SK-MEL-5 (cell line): ENCODE data around the gene POLR2I. TPM values are rescaled to one million over a fixed set of nuclear protein-coding genes. Genes with fewer than 3 reads are reported as not detected.

Experiments
- DNase-seq: peaks from one replicate; pipeline ENCODE4 v3.0.0-alpha.2; 2016; ENCODE audit warnings: low read depth, low spot score
- in situ Hi-C: cut with HindIII; loops from 2 replicates; pipeline ENCODE4 v1.10.0; 2016; ENCODE audit warnings: low sequenced_read_pairs, high pct_unique_total_duplicates, low pct_unique_long_range_greater_than_20kb
- total RNA-seq: library from RNA; depleted of rRNA; stranded (reverse); fragments of >200 nt; shearing (Covaris generic); gene quantifications from 2 replicates; pipeline ENCODE4 v1.2.3, GENCODE V29; 2014

Gene POLR2I
- total RNA-seq, 1 experiment from 2014 or later: 62.8 TPM

GRCh38 chr19:36110487-36111199 lies 4.0 kb downstream of the POLR2I start, which contains the start of gene OVOL3:
Gene OVOL3, plus strand, starts transcription at chr19:36111143. Its CDS starts 60 bp downstream, at chr19:36111203.
- no peak for DNase-seq
- in situ Hi-C loops: no loop called here

DNA sequence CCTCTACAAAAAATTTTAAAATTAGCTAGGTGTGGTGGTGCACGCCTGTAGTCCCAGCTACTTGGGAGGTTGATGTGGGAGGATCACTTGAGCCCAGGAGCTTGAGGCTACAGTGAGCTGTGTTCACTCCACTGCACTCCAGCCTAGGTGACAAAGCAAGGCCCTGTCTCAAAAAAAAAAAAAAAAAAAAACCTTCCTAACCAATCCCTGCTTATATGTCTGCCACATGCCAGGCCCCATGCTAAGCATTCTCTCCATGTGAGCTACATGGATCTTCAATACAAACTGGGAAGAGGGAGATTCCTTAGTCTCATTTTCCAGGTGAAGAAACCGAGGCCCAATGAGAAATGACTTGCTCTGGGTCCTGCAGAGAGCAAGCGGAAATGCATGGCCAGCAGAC lies 6.0 kb downstream of the POLR2I start:
- in situ Hi-C loops: no loop called here

DNA sequence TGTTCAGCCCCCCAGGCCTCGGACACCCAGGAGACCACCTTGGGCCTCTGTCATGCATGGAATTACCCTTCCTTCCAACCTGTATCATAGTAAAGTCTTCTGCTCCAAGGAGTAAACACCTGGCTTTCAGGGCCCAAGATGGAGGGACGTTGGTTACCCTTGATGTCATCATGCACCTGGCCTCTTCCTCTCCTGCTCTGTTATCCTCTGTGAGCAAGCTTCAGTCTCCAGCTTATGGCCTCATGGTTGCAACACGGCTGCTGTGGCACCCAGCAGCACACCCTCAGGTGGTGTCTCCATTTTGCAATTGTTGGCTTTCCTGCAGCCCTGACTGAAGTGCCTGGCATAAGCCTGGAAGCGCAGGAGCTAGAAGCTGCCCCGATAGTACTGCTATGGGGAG lies 7.7 kb downstream of the POLR2I start:
- in situ Hi-C loops: no loop called here

More for the DNA sequence above, 6.0 kb downstream of the POLR2I start:
- no peak for DNase-seq

DNA sequence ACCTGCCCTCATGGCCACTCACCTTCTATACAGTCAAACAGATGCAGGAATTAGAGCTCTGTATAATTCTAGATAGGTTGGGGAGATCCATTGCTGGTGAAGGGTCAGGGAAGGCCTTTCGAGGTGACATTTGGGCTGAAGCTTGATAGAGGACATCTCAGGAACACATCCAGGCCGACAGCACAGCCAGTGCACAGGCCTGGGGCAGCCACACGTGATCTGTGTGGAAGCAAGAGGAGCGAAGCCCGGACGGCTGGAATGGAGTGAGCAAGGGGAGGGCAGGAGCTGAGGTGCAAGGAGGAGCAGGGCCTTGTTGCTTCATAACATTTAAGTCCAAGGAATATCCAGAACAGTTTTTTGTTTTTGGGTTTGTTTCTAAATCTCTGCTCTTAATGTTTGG lies 8.2 kb downstream of the POLR2I start:
- in situ Hi-C loops: no loop called here

More for the DNA sequence above, 7.7 kb downstream of the POLR2I start:
- no peak for DNase-seq

DNA sequence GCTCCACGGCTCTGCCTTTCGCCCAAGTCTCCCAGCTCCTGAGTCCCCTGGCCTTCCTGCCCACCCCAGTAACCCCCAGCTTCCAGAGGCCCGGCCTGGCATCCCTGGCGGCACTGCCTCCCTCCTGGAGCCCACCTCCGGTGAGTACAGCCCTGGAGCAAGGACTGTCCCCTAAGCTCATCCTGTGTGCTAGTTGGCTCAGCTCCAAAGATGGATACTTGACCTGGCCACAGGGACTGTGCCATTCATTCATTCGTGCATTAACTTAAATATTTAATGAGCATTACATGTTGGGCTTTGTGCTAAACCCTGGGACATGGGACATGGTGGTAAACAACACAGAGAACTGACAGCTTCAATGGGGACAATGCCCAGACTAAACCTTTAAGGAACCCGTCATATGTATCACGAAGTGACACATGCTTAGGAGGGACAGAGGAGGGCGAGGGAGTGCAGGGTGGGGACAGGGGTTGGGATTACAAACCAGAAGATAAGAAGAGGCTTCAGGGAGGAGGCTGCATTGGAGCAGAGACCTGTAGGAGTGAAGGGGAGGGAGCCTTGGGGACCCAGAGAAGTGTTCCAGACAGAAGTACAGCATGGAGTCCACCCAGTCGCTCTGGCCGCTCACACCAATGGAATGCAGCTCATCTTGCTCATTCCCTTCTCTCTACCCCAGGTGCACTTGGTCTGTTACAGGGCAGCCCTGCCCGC lies 10.7 kb downstream of the POLR2I start:
- in situ Hi-C loops: no loop called here
- no peak for DNase-seq

More for the DNA sequence above, 8.2 kb downstream of the POLR2I start:
- DNase-seq: no peak

DNA sequence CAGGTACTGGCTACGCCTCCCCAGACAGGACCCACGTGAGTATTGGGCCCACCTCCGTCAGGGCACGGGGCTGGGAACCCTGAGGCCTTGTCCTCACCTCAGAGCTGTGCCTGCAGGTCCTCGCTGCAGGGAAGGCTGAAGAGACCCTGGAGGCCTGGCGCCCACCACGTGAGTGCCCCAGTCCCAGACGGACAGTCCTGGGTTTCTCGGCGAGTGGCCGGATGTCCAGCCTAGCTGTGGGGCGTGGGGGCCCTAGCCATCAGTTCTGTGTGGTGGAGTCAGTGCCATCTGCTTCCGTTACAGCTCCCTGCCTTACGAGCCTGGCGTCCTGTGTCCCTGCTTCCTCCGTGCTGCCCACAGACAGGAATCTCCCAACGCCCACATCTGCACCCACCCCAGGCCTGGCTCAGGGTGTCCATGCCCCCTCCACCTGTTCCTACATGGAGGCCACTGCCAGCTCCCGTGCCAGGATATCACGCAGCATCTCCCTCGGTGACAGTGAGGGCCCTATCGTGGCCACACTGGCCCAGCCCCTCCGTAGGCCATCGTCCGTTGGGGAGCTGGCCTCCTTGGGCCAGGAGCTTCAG lies 11.5 kb downstream of the POLR2I start:
- in situ Hi-C loops: no loop called here
- DNase-seq: no peak

GRCh38 chr19:36101550-36102327 lies 12.9 kb downstream of the POLR2I start:
- no peak for DNase-seq
- in situ Hi-C loops: no loop called here

DNA sequence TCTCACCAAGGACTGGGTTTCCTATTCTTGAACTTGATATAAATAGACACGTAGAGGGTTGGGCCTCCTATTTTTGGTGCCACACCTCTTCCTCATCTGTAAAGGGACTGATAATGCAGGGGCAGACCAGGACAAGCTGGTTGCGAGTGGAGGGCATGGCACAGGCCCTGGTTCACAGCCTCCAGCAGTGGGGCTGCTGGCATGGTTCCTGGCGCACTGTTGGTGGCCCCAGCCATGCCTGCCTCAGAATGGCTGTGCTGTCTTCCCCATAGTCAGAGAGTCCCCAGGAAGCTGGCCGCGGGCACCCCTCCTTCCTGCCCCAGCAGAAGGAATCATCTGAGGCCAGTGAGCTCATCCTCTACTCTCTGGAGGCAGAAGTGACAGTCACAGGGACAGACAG lies 14.2 kb downstream of the POLR2I start:
- in situ Hi-C loops: no loop called here
- no peak for DNase-seq

DNA sequence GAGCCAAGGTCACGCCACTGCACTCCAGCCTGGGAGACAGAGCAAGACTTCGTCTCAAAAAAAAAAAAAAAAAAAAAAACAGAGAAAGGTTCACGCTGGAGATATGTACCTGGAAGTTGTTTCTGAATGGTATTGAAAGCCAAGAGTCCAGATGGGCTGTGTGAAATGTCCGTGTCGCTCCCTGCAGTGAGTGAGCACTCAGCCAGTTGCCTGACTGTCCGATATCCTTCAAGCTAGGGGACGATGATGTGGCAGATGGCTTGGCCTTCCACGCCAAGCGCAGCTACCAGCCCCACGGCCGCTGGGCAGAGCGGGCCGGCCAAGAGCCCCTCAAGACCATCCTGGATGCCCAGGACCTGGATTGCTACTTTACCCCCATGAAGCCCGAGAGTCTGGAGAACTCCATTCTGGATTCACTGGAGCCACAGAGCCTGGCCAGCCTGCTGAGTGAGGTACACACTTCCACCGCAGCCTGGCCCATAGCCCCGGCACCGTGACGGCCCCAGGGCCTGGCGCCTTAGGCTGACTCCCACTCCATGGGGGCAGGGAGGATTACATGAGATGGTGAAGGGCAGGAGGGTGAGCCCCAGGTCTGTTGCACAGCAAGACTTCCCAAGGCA lies 15.4 kb downstream of the POLR2I start:
- DNase-seq: no peak
- in situ Hi-C loops: no loop called here

DNA sequence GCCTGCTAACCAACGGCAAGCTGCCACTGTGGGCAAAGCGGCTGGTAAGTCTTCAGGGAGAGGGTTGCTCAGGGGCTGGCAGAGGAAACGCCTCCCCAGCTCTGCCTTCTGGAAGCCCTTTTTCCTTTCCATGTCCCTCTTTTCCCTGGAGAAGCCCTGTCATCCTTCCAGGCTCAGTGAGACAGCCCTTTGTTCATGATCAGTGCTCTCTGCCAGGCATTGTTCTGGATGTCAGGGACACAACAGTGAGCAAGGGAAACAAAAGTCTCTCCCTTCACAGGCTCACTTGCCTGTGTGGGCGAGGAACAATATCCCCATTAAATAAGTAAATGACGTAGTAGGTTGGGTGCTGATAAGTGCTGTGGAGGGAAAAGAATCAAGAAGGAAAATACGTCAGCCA lies 17.6 kb downstream of the POLR2I start:
- in situ Hi-C loops: no loop called here
- no peak for DNase-seq

GRCh38 chr19:36093687-36094086 lies 21.0 kb downstream of the POLR2I start:
- in situ Hi-C loops: no loop called here
- no peak for DNase-seq

GRCh38 chr19:36093146-36093662 lies 21.5 kb downstream of the POLR2I start:
- in situ Hi-C loops: no loop called here
- no peak for DNase-seq

DNA sequence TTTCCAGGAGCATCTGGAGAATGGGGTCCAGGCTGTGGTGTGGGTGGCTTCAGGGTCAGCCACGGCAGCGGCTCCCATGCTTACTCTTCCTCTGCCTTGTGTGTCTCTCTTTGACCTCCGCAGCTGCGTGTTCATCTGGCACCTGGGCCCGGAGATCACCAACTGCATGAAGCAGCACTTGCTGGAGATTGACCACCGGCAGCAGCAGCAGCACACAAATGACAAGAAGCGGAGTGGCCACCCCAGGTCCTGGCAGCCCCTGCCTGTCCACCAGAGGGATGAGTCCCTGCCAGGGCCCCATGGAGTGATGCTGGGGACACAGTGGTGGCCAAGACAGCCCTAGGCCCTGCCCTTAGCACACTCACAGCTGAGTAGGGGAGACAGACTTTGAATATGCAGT lies 22.1 kb downstream of the POLR2I start:
- in situ Hi-C loops: no loop called here

GRCh38 chr19:36090910-36091695 lies 23.6 kb downstream of the POLR2I start:
- in situ Hi-C loops: no loop called here
- DNase-seq: no peak

More for the DNA sequence above, 22.1 kb downstream of the POLR2I start:
- DNase-seq: no peak

DNA sequence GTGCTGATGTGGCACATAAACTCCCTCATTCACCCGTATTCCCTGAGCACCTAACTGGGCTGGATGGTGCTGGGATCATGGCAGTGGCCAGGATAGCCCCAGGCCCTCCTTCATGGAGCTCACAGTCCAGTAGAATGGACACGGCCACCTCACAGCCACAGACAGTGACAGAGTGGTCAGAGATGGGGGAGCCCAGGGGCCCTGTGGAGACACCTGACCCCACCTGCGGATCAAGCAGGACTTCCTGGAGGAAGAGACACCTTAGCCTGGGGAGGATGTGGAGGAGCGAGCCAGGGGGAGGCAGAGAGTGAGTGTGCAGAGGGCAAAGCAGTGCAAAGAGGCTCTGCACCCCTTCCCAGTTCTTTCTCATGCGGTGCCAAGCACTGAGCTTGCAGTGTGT lies 24.8 kb downstream of the POLR2I start:
- in situ Hi-C loops: no loop called here
- no peak for DNase-seq

DNA sequence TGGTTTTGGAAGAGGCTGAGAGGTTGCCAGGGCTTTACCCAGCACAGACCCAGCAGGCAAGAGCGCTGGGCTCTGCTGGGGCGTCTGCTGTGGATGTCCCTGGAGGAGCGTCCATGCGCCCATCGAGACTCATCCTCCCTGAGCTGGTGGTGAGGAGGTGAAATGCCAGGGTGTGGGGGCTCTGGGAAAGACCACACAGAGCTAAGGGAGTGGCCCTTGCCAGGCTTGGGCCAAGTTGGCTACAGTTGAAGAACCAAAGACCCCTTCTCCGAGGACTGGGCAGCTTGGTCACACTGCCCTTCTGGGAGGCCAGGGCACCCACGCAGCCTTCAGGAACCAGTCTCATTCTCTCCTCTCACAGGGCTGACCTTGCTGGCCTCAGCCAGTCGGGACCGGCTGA lies 28.3 kb downstream of the POLR2I start:
- in situ Hi-C loops: no loop called here

More for the DNA sequence above, 28.3 kb downstream of the POLR2I start:
- no peak for DNase-seq
